Thyroid gland (tissue), 4 donors: ENCODE results near the gene CDYL2.

Experiments used
- POLR2A ChIP-seq, 2 donors: fragments of 450-650 bp; IDR thresholded peaks; one replicate each; pipeline ENCODE4 v1.6.1; 2017; ENCODE audit warnings: antibody characterized with exemption in 2 of 2, mild to moderate bottlenecking in 2 of 2, moderate library complexity in 1 of 2
- TF ChIP-seq, protein P1 (sequence below), 6 experiments: fragments of 200-600 bp in 3 of 6; fragments of 450-650 bp in 3 of 6; sonication (generic) in 3 of 6; IDR thresholded peaks; one replicate each; pipeline ENCODE4 v1.5.1; 2016 to 2019; ENCODE audit warnings: antibody characterized with exemption in 6 of 6, mild to moderate bottlenecking in 2 of 6, inconsistent platforms in 1 of 6, moderate library complexity in 1 of 6

DNA sequence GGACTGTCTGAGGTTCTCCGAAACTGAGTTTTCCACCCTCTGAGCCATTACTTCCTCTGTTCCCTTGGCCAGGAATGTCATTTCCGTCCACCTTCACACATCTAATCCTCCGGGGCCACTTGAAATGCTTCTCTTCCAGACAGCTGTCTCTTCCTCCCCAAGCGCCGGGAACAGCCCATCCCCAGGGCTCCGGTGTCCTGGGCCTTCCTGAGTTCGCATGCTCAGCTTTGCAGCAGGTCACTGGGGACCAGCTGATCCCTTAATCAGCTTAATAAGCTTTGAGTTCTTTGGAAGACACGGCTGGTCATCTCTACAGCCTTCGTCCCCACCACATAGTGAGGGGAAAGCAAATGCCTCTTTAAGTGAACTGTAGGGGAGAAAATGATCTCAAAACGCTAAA is 140.2 kb downstream of the CDYL2 start:
- TF ChIP-seq, protein P1, sequence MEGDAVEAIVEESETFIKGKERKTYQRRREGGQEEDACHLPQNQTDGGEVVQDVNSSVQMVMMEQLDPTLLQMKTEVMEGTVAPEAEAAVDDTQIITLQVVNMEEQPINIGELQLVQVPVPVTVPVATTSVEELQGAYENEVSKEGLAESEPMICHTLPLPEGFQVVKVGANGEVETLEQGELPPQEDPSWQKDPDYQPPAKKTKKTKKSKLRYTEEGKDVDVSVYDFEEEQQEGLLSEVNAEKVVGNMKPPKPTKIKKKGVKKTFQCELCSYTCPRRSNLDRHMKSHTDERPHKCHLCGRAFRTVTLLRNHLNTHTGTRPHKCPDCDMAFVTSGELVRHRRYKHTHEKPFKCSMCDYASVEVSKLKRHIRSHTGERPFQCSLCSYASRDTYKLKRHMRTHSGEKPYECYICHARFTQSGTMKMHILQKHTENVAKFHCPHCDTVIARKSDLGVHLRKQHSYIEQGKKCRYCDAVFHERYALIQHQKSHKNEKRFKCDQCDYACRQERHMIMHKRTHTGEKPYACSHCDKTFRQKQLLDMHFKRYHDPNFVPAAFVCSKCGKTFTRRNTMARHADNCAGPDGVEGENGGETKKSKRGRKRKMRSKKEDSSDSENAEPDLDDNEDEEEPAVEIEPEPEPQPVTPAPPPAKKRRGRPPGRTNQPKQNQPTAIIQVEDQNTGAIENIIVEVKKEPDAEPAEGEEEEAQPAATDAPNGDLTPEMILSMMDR (IDR thresholded peaks at IDR 0.05), result no peak
- TF ChIP-seq POLR2A (IDR thresholded peaks at IDR 0.05), result no peak
